ENCODE results near the gene CTNNA2. TPM values are rescaled to one million over a fixed set of nuclear protein-coding genes. Genes with fewer than 3 reads are reported as not detected.

The CTNNA2 gene
- total and polyA plus RNA-seq, 12 donors: 0.12 to 5.0 (median 1.4) TPM; not detected in 1

- 82 to 88% (median 87%) methylated on average over 7 of the region's 7 CpGs for WGBS, 4 donors
- intact Hi-C loops (cut with DNase I): no loop called here
- Histone ChIP-seq H3K4me1 (replicated peaks in 1 of 2) (no peaks in the 10 kb centered on the region), H3K36me3 (replicated peaks in 1 of 2) (no peaks in the 10 kb centered on the region), H3K4me3 (no peak overlapping the region), H3K27me3 (no peaks in the 10 kb centered on the region), H3K27ac (no peak overlapping the region), H3K9me3 (replicated peaks in 1 of 3) (no peaks in the 10 kb centered on the region)
- DNase-seq: no peak
- no peak for TF ChIP-seq CTCF (IDR thresholded peaks at IDR 0.05)
- TF ChIP-seq POLR2A (IDR thresholded peaks at IDR 0.05): no peak
These were observed 641.5 kb downstream of the CTNNA2 start for GRCh38 chr2:80154231-80154915.

DNA sequence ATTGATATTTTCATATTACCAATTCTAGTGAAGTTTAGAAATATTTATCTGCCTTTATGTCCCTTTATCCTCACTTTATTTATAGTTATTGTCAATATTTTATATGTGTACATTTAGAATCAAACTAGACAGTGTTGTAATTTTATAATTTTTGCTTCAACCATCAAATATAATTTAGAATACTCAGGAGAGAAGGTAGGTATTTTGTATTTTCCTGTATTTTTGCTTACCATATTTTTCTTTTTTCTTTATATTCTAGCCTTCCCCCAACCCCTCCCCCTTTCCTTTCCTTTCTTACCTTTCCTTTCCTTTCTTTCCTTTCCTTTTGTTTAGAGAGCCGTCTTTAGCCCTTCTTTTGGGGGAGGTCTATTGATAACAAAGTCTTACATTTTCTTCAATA lies 651.5 kb downstream of the CTNNA2 start:
- WGBS, 4 donors: 48 to 78% (median 65%) methylated on average over 1 of the region's 1 CpG
- no peak for TF ChIP-seq CTCF (IDR thresholded peaks at IDR 0.05)
- TF ChIP-seq POLR2A (IDR thresholded peaks at IDR 0.05): no peak
- intact Hi-C loops (cut with DNase I): no loop called here
- DNase-seq: no peak
- Histone ChIP-seq H3K4me3 (no peak overlapping the region), H3K27me3 (no peaks in the 10 kb centered on the region), H3K9me3 (replicated peaks in 1 of 3) (no peaks in the 10 kb centered on the region), H3K36me3 (replicated peaks in 1 of 2) (no peaks in the 10 kb centered on the region), H3K4me1 (replicated peaks in 1 of 2) (no peaks in the 10 kb centered on the region), H3K27ac (no peak overlapping the region)

- intact Hi-C loops (cut with DNase I): no loop called here
- no peak for DNase-seq
- TF ChIP-seq POLR2A (IDR thresholded peaks at IDR 0.05) (no peak), CTCF (IDR thresholded peaks at IDR 0.05) (no peak)
- Histone ChIP-seq H3K4me1 (replicated peaks in 1 of 2) (no peaks in the 10 kb centered on the region), H3K4me3 (no peak overlapping the region), H3K27me3 (no peaks in the 10 kb centered on the region), H3K27ac (no peak overlapping the region), H3K9me3 (replicated peaks in 1 of 3) (no peaks in the 10 kb centered on the region), H3K36me3 (replicated peaks in 1 of 2) (no peaks in the 10 kb centered on the region)
- 29 to 40% (median 34%) methylated on average over 3 of the region's 3 CpGs for WGBS, 4 donors
These were observed 653.8 kb downstream of the CTNNA2 start for GRCh38 chr2:80166483-80167171.

- H3K4me3 ChIP-seq: no peak overlapping the region
- TF ChIP-seq CTCF (IDR thresholded peaks at IDR 0.05) (no peak), POLR2A (IDR thresholded peaks at IDR 0.05) (no peak)
- no peaks in the 10 kb centered on the region for H3K36me3 ChIP-seq (replicated peaks in 1 of 2)
- no peak overlapping the region for H3K27ac ChIP-seq
- intact Hi-C loops (cut with DNase I): no loop called here
- 54 to 68% (median 66%) methylated on average over 1 of the region's 1 CpG for WGBS, 4 donors
- H3K9me3 ChIP-seq (replicated peaks in 1 of 3): no peaks in the 10 kb centered on the region
- no peaks in the 10 kb centered on the region for H3K4me1 ChIP-seq (replicated peaks in 1 of 2)
- no peaks in the 10 kb centered on the region for H3K27me3 ChIP-seq
- no peak for DNase-seq
These were observed 654.5 kb downstream of the CTNNA2 start for GRCh38 chr2:80167284-80167808.
